Endothelial cell of umbilical vein (primary cell): Measurements from ENCODE around the gene RELT. TPM values are rescaled to one million over a fixed set of nuclear protein-coding genes. Genes with fewer than 3 reads are reported as not detected.

Experiments used
- BruUV-seq: library from RNA; stranded (reverse); fragments of 400-500 nt; replicated peaks from 2 replicates; lab custom pipeline; 2021; lab: Mats Ljungman, UMichigan
- CTCF ChIA-PET: fragments of 300-600, 350-600 bp; sonication (Branson Sonifier 250); formaldehyde crosslinking; loops from one replicate; lab custom pipeline; 2021; ENCODE audit warnings: antibody characterized with exemption, inconsistent platforms; lab: Charles Lee
- POLR2A ChIA-PET: fragments of 300-600, 350-600 bp; sonication (Branson Sonifier 250); formaldehyde crosslinking; loops from one replicate; lab custom pipeline; 2021; ENCODE audit warnings: antibody characterized with exemption, inconsistent platforms; lab: Charles Lee
- DNase-seq: peaks from one replicate; pipeline ENCODE4 v3.0.0-alpha.2; 2011; ENCODE audit warnings: low read depth, low spot score
- FAIRE-seq: peaks from 2 replicates; lab custom pipeline; 2011; peaks lifted over from hg19 to GRCh38; lab: Jason Lieb, UNC
- H2AFZ ChIP-seq: 2 replicates; pipeline ENCODE4 v1.6.0; 2012; ENCODE audit warnings: low read depth, low read length, control low read depth, inconsistent platforms
- H3K27ac ChIP-seq: 2 replicates; pipeline ENCODE4 v1.5.1; 2011; ENCODE audit warnings: low read depth, mild to moderate bottlenecking, control low read depth, low read length, moderate library complexity; ENCODE audit not compliant: insufficient read depth
- H3K27me3 ChIP-seq, 2 experiments: 2 replicates each; pipeline versions ENCODE4 v1.6.0 to v1.6.1; 2011; ENCODE audit warnings: low read length in 2 of 2, mixed read lengths in 1 of 2; ENCODE audit not compliant: control insufficient read depth in 2 of 2, insufficient read depth in 2 of 2
- H3K36me3 ChIP-seq, 2 experiments: 2 replicates in 1 of 2; 3 replicates in 1 of 2; pipeline ENCODE4 v1.5.1; 2011; ENCODE audit warnings: low read length in 2 of 2, mild to moderate bottlenecking in 1 of 2, moderate library complexity in 1 of 2; ENCODE audit not compliant: control insufficient read depth in 2 of 2, insufficient read depth in 2 of 2; ENCODE audit errors: extremely low read depth in 1 of 2
- H3K4me1 ChIP-seq: 3 replicates; pipeline ENCODE4 v1.5.1; 2011; ENCODE audit warnings: mild to moderate bottlenecking, low read length; ENCODE audit not compliant: control insufficient read depth, insufficient read depth; ENCODE audit errors: extremely low read depth
- H3K4me2 ChIP-seq: 2 replicates; pipeline ENCODE4 v1.6.1; 2011; ENCODE audit warnings: low read length, control low read depth, mixed read lengths; ENCODE audit not compliant: insufficient read depth
- H3K4me3 ChIP-seq, 3 experiments: fragments of 200-600 bp in 1 of 3; sonication (generic), shearing (Covaris generic) in 1 of 3; replicated peaks in 1 of 3; 2 replicates each; pipeline ENCODE4 v1.5.1; 2011 to 2016; ENCODE audit warnings: control low read depth in 3 of 3, low read length in 3 of 3, mild to moderate bottlenecking in 2 of 3, inconsistent platforms in 1 of 3, low read depth in 1 of 3, moderate library complexity in 1 of 3; ENCODE audit not compliant: insufficient read depth in 1 of 3
- H3K79me2 ChIP-seq: 2 replicates; pipeline ENCODE4 v1.6.0; 2012; ENCODE audit warnings: low read length, inconsistent platforms; ENCODE audit not compliant: control insufficient read depth, insufficient read depth
- H3K9ac ChIP-seq: replicated peaks from 2 replicates; pipeline ENCODE3; 2011; ENCODE audit warnings: low read length, control low read depth; ENCODE audit not compliant: insufficient read depth; ENCODE audit errors: extremely low read depth
- H3K9me1 ChIP-seq: replicated peaks from 3 replicates; pipeline ENCODE4 v1.6.0; 2011; ENCODE audit warnings: mild to moderate bottlenecking, low read length; ENCODE audit not compliant: control insufficient read depth, insufficient read depth; ENCODE audit errors: extremely low read depth
- H3K9me3 ChIP-seq: replicated peaks from 2 replicates; pipeline ENCODE4 v1.5.1; 2012; ENCODE audit warnings: low read length, inconsistent platforms; ENCODE audit not compliant: control insufficient read depth, insufficient read depth
- H4K20me1 ChIP-seq: replicated peaks from 2 replicates; pipeline ENCODE3; 2011; ENCODE audit warnings: mild to moderate bottlenecking, low read length; ENCODE audit not compliant: control insufficient read depth, insufficient read depth; ENCODE audit errors: extremely low read depth
- CTCF ChIP-seq, 2 donors: IDR thresholded peaks; 1 replicate in 1 of 2; 2 replicates in 1 of 2; pipeline ENCODE4 v1.5.1; 2011; ENCODE audit warnings: low read length in 2 of 2, mild to moderate bottlenecking in 2 of 2, moderate library complexity in 2 of 2, control low read depth in 1 of 2, inconsistent platforms in 1 of 2, low read depth in 1 of 2; ENCODE audit not compliant: insufficient read depth in 1 of 2; ENCODE audit errors: extremely low read depth in 1 of 2
- EZH2 ChIP-seq: IDR thresholded peaks from 2 replicates; pipeline ENCODE4 v1.6.1; 2012; ENCODE audit warnings: borderline replicate concordance, low read depth, mild to moderate bottlenecking, moderate library complexity, low read length, inconsistent platforms; ENCODE audit not compliant: severe bottlenecking
- FOS ChIP-seq: IDR thresholded peaks from 2 replicates; pipeline ENCODE4 v1.6.1; 2011; ENCODE audit warnings: mild to moderate bottlenecking, low read length, moderate library complexity, borderline replicate concordance; ENCODE audit not compliant: insufficient read depth
- GATA2 ChIP-seq: IDR thresholded peaks from 2 replicates; pipeline ENCODE4 v1.7.0; 2011; ENCODE audit warnings: low read depth, mild to moderate bottlenecking, moderate library complexity, mixed read lengths, low read length; ENCODE audit not compliant: insufficient read length, insufficient read depth
- JUN ChIP-seq: IDR thresholded peaks from 2 replicates; pipeline ENCODE4 v1.6.1; 2011; ENCODE audit warnings: borderline replicate concordance, low read depth; ENCODE audit not compliant: insufficient read length, insufficient read depth
- MAX ChIP-seq: IDR thresholded peaks from 2 replicates; pipeline ENCODE4 v1.6.1; 2011; ENCODE audit not compliant: insufficient read depth, insufficient read length
- MYC ChIP-seq: IDR thresholded peaks from one replicate; pipeline ENCODE4 v1.6.1; 2011; ENCODE audit warnings: mild to moderate bottlenecking, low read depth, low read length
- POLR2A ChIP-seq: IDR thresholded peaks from 2 replicates; pipeline ENCODE4 v1.6.1; 2012; ENCODE audit warnings: low read depth, mild to moderate bottlenecking, control low read depth, low read length
- POLR2AphosphoS5 ChIP-seq: IDR thresholded peaks from 2 replicates; pipeline ENCODE4 v1.6.1; 2012; ENCODE audit warnings: low read depth, mild to moderate bottlenecking, control low read depth, low read length, moderate library complexity; ENCODE audit not compliant: insufficient read depth
- dilution Hi-C: fragments of 300-500 bp; cut with MboI; formaldehyde crosslinking; loops from one replicate; pipeline ENCODE4 v1.15.0; 2019; ENCODE audit warnings: low sequenced_read_pairs; ENCODE audit not compliant: extremely low pct_ligation_motif_present
- intact Hi-C: fragments of 100-400 bp; cut with micrococcal nuclease; formaldehyde crosslinking; loops from one replicate; pipeline ENCODE4 v1.10.0; 2022
- polyA plus RNA-seq, 4 experiments: library from polyadenylated mRNA; depleted of rRNA in 3 of 4; stranded (reverse) in 3 of 4; unstranded in 1 of 4; fragments of >200 nt; gene quantifications; 2 replicates each; pipeline versions ENCODE4 v1.2.1 to v1.2.3, GENCODE V29; 2011 to 2012; ENCODE audit warnings: missing spikeins in 1 of 4
- total RNA-seq: library from RNA; stranded (reverse); gene quantifications from 2 replicates; pipeline ENCODE4 v1.2.3, GENCODE V29; 2021

RELT gene
- total and polyA plus RNA-seq, 2 donors (not counting 3 experiments of a cell fraction or from before 2014, with no cell fraction given): 6.7 to 13.1 TPM

- H3K4me3 ChIP-seq: no peak overlapping the region
- CTCF ChIA-PET: interaction anchor here (0.9 to 1.8 kb wide), 4 partner anchors 9 to 316 kb away, joined by 3 to 10 read pairs (median 5); no protein-coding TSS in a partner anchor
- dilution Hi-C loops: no loop called here
- no peak for FAIRE-seq
- no peaks in the 10 kb centered on the region for H3K79me2 ChIP-seq
- no peak overlapping the region for H2AFZ ChIP-seq
- H3K4me1 ChIP-seq: no peaks in the 10 kb centered on the region
- no peaks in the 10 kb centered on the region for H3K27me3 ChIP-seq
- no peaks in the 10 kb centered on the region for H3K9me3 ChIP-seq
- H3K4me2 ChIP-seq: no peak overlapping the region
- H3K9ac ChIP-seq: no peak overlapping the region
- peaks cover 0 to 11% of the 10 kb centered on the region in 2 experiments for H3K36me3 ChIP-seq
- POLR2A ChIA-PET: no interaction called here
- DNase-seq: no peak
- intact Hi-C loops: no loop called here
- H3K9me1 ChIP-seq: no peaks in the 10 kb centered on the region
- BruUV-seq: no TSS peak
- no peak overlapping the region for H3K27ac ChIP-seq
- TF ChIP-seq GATA2: no peak
- TF ChIP-seq MAX: no peak
- no peak for TF ChIP-seq MYC
- no peak for TF ChIP-seq EZH2
- TF ChIP-seq POLR2A: no peak
- no peak for TF ChIP-seq FOS
- TF ChIP-seq JUN: no peak
- no peak for TF ChIP-seq POLR2AphosphoS5
- TF ChIP-seq CTCF (IDR thresholded peaks at IDR 0.05; ENCODE audit: extremely low read depth in 1 of 2, insufficient read depth in 1 of 2, low read depth in 1 of 2, low read length in 2 of 2): no peak
- H4K20me1 ChIP-seq: no peaks in the 10 kb centered on the region
Observed at GRCh38 chr11:73344191-73344607, 32.0 kb upstream of the RELT start.
